GM21447 (cell line): Measurements from ENCODE around the gene ST13.
"Not testable (repeated sequence)": the region's sequence is repeated elsewhere in the genome, so short reads cannot be mapped to it uniquely, and the experiment has no call there.

Experiments
- ATAC-seq: cut with Tn5 transposase; IDR thresholded peaks from one replicate; pipeline ENCODE4 v1.9.1; 2021; ENCODE audit not compliant: unreplicated experiment

Gene ST13

DNA sequence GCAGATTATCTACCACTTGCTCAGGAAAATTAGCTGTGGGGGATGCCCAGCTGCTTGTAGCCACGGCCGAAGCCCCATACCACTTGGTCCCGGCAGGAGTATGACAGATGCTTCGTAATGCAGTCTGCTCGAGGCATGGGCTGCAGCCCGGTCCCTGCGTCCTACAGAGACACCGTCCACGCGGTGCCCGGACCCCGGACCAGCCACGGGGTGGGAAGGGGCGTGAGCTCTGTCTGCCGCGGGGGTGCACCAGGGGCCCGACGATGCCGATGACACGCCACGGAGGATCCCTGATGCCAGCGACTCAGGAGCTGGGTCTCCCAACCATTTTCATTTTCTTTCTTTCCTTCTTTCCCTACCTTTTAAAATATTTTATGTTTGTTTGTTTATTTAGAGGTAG, 67.3 kb downstream of the ST13 start:
- no peak for ATAC-seq

DNA sequence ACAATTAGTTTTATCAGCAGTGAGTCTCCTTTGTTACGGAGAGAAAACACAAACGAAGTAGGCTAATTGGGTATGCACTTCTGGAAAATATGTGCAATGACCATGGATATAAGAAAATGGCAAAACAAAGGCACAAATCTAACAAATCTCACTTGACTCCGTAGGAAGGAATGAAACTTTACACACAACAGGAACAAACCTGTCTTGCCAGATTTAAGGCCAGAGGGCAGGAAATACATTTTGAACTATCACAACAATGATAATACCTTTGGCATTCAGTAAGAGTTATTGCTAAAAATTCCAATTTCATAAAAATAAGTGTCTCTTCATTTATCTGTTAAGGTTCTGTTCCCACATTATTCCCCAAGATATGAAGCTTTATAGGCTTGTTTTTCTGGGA, 73.9 kb downstream of the ST13 start:
- ATAC-seq = no peak

- not testable (repeated sequence) for ATAC-seq
Observed at GRCh38 chr22:40781749-40782148, 74.7 kb downstream of the ST13 start.
